ENCODE results near the gene DBH.
A peak's percentile ranks its signal among the peaks of the same experiment; 100 is the strongest.

Gene DBH

GRCh38 chr9:133604214-133604613 is 31.9 kb upstream of the DBH start:
- peak; percentile 20 for DNase-seq (ENCODE audit: low read depth)
- H3K4me3 ChIP-seq (ENCODE audit: low read depth, low read length): no peak overlapping the region
- peak; percentile 28 for TF ChIP-seq CTCF (conservative IDR thresholded peaks at IDR 0.05; ENCODE audit: low read depth, low read length)

- TF ChIP-seq CTCF (conservative IDR thresholded peaks at IDR 0.05; ENCODE audit: low read depth, low read length): no peak
- no peak overlapping the region for H3K4me3 ChIP-seq (ENCODE audit: low read depth, low read length)
- DNase-seq (ENCODE audit: low read depth): no peak
Observed at GRCh38 chr9:133604856-133605255, 31.3 kb upstream of the DBH start.

GRCh38 chr9:133605446-133605845 is 30.7 kb upstream of the DBH start:
- no peak for DNase-seq (ENCODE audit: low read depth)
- TF ChIP-seq CTCF (conservative IDR thresholded peaks at IDR 0.05; ENCODE audit: low read depth, low read length): no peak

GRCh38 chr9:133605856-133606707 is 30.1 kb upstream of the DBH start:
- no peak for DNase-seq (ENCODE audit: low read depth)
- TF ChIP-seq CTCF (conservative IDR thresholded peaks at IDR 0.05; ENCODE audit: low read depth, low read length): no peak
- no peak overlapping the region for H3K4me3 ChIP-seq (ENCODE audit: low read depth, low read length)

More at GRCh38 chr9:133605446-133605845, 30.7 kb upstream of the DBH start:
- no peak overlapping the region for H3K4me3 ChIP-seq (ENCODE audit: low read depth, low read length)

GRCh38 chr9:133606708-133607025 is 29.5 kb upstream of the DBH start:
- H3K4me3 ChIP-seq (ENCODE audit: low read depth, low read length): no peak overlapping the region
- TF ChIP-seq CTCF (conservative IDR thresholded peaks at IDR 0.05; ENCODE audit: low read depth, low read length): no peak
- DNase-seq (ENCODE audit: low read depth): no peak

- no peak overlapping the region for H3K4me3 ChIP-seq (ENCODE audit: low read depth, low read length)
- TF ChIP-seq CTCF (conservative IDR thresholded peaks at IDR 0.05; ENCODE audit: low read depth, low read length): no peak
- DNase-seq (ENCODE audit: low read depth): no peak
Observed at GRCh38 chr9:133607381-133607780, 28.8 kb upstream of the DBH start.

- no peak for TF ChIP-seq CTCF (conservative IDR thresholded peaks at IDR 0.05; ENCODE audit: low read depth, low read length)
- DNase-seq (ENCODE audit: low read depth): no peak
- H3K4me3 ChIP-seq (ENCODE audit: low read depth, low read length): no peak overlapping the region
Observed at GRCh38 chr9:133607976-133608375, 28.2 kb upstream of the DBH start.
